ENCODE results near the gene FAM163A.

GRCh38 chr1:179757933-179758332 lies 14.8 kb downstream of the FAM163A start:
- TF ChIP-seq CTCF (IDR thresholded peaks at IDR 0.05) (no peak), EP300 (IDR thresholded peaks at IDR 0.05) (no peak), POLR2A (IDR thresholded peaks at IDR 0.05) (no peak)
